ENCODE data around the gene LRRFIP2. TPM values are rescaled to one million over a fixed set of nuclear protein-coding genes. Genes with fewer than 3 reads are reported as not detected.
A peak's percentile ranks its signal among the peaks of the same experiment; 100 is the strongest.
"Not testable (repeated sequence)": the region's sequence is repeated elsewhere in the genome, so short reads cannot be mapped to it uniquely, and the experiment has no call there.

Gene LRRFIP2
- total RNA-seq, 4 donors from 2014 or later, result 152 to 166 (median 152) TPM

GRCh38 chr3:37053753-37054152 lies 120.6 kb downstream of the LRRFIP2 start:
- no peak for TF ChIP-seq POLR2A (IDR thresholded peaks at IDR 0.05)
- no peak for TF ChIP-seq CTCF (IDR thresholded peaks at IDR 0.05)
- peaks cover 0 to 92% (median 0%) of the 10 kb centered on the region in 3 donors for H3K36me3 ChIP-seq
- no peak for DNase-seq
- peaks cover 0 to 4% (median 0%) of the 10 kb centered on the region in 4 donors for H3K4me1 ChIP-seq
- no peak overlapping the region for H3K4me3 ChIP-seq
- H3K9me3 ChIP-seq, result no peaks in the 10 kb centered on the region
- H3K27ac ChIP-seq, result peak overlapping the region in 2 of 4 donors; percentile 5 to 12
- H3K27me3 ChIP-seq, result no peaks in the 10 kb centered on the region

GRCh38 chr3:37053337-37053736 lies 121.0 kb downstream of the LRRFIP2 start:
- no peak for DNase-seq
- no peak for TF ChIP-seq POLR2A (IDR thresholded peaks at IDR 0.05)
- TF ChIP-seq CTCF (IDR thresholded peaks at IDR 0.05), result no peak
- H3K4me3 ChIP-seq, result no peak overlapping the region
- H3K9me3 ChIP-seq, result no peaks in the 10 kb centered on the region
- peaks cover 0 to 4% (median 0%) of the 10 kb centered on the region in 4 donors for H3K4me1 ChIP-seq
- H3K27ac ChIP-seq, result peak overlapping the region in 1 of 4 donors; percentile 12
- H3K27me3 ChIP-seq, result no peaks in the 10 kb centered on the region
- peaks cover 0 to 92% (median 0%) of the 10 kb centered on the region in 3 donors for H3K36me3 ChIP-seq

- Histone ChIP-seq H3K4me3 (no peak overlapping the region), H3K4me1 (peaks cover 0 to 4% (median 0%) of the 10 kb centered on the region in 4 donors), H3K27me3 (no peaks in the 10 kb centered on the region), H3K27ac (no peak overlapping the region), H3K9me3 (no peaks in the 10 kb centered on the region), H3K36me3 (peaks cover 0 to 92% (median 0%) of the 10 kb centered on the region in 3 donors)
- DNase-seq, result no peak
- no peak for TF ChIP-seq POLR2A (IDR thresholded peaks at IDR 0.05)
- no peak for TF ChIP-seq CTCF (IDR thresholded peaks at IDR 0.05)
Measured at GRCh38 chr3:37052860-37053259, 121.5 kb downstream of the LRRFIP2 start.

- H3K4me3 ChIP-seq, result no peak overlapping the region
- peaks cover 0 to 88% (median 0%) of the 10 kb centered on the region in 3 donors for H3K36me3 ChIP-seq
- H3K27me3 ChIP-seq, result no peaks in the 10 kb centered on the region
- no peaks in the 10 kb centered on the region for H3K9me3 ChIP-seq
- H3K27ac ChIP-seq, result no peak overlapping the region
- TF ChIP-seq CTCF (IDR thresholded peaks at IDR 0.05) (no peak), POLR2A (IDR thresholded peaks at IDR 0.05) (no peak)
- H3K4me1 ChIP-seq, result peaks cover 0 to 4% (median 0%) of the 10 kb centered on the region in 4 donors
- DNase-seq, result no peak
Measured at GRCh38 chr3:37050282-37050681, 124.1 kb downstream of the LRRFIP2 start.

GRCh38 chr3:37042712-37043111 lies 131.7 kb downstream of the LRRFIP2 start:
- H3K27ac ChIP-seq, H3K27me3 ChIP-seq, H3K4me1 ChIP-seq, DNase-seq, H3K4me3 ChIP-seq, H3K9me3 ChIP-seq: not testable (repeated sequence)
- H3K36me3 ChIP-seq, result peaks cover 0 to 48% (median 0%) of the 10 kb centered on the region in 3 donors

- no peak for DNase-seq
- no peak overlapping the region for H3K27ac ChIP-seq
- H3K27me3 ChIP-seq, result no peaks in the 10 kb centered on the region
- no peak for TF ChIP-seq POLR2A (IDR thresholded peaks at IDR 0.05)
- no peak for TF ChIP-seq CTCF (IDR thresholded peaks at IDR 0.05)
- no peak overlapping the region for H3K4me3 ChIP-seq
- no peaks in the 10 kb centered on the region for H3K4me1 ChIP-seq
- no peaks in the 10 kb centered on the region for H3K9me3 ChIP-seq
- peaks cover 0 to 38% (median 0%) of the 10 kb centered on the region in 3 donors for H3K36me3 ChIP-seq
Measured at GRCh38 chr3:37041546-37042195, 132.7 kb downstream of the LRRFIP2 start.
